Measurements from ENCODE around the gene STAB1. TPM values are rescaled to one million over a fixed set of nuclear protein-coding genes. Genes with fewer than 3 reads are reported as not detected.

The STAB1 gene
- total and polyA plus RNA-seq, 2 of the 13 experiments (the other 11 are each of a cell fraction or from before 2014, with no cell fraction given) = 0.09 to 0.34 TPM

DNA sequence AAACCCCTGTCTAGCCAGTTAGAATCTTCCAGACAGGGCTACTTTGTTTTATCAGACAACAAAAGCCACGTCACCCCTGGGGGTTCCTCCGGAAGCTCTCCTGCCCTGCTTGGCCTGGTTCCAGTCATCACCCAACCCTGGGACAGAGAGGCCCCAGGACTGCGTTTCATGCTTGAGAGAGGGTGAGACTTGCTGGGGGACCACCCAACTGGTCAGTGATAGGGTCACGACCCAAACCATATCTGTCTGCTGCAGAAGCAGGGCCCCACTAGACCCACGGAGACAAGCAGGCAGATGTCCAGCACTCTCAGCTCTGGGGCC lies 37.3 kb downstream of the STAB1 start (continued):
- TF ChIP-seq, protein P1, sequence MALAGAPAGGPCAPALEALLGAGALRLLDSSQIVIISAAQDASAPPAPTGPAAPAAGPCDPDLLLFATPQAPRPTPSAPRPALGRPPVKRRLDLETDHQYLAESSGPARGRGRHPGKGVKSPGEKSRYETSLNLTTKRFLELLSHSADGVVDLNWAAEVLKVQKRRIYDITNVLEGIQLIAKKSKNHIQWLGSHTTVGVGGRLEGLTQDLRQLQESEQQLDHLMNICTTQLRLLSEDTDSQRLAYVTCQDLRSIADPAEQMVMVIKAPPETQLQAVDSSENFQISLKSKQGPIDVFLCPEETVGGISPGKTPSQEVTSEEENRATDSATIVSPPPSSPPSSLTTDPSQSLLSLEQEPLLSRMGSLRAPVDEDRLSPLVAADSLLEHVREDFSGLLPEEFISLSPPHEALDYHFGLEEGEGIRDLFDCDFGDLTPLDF (CRISPR knock-in tag; IDR thresholded peaks at IDR 0.05) = no peak
- TF ChIP-seq ZBTB7A (CRISPR knock-in tag; IDR thresholded peaks at IDR 0.05) (no peak), ZNF7 (CRISPR knock-in tag; IDR thresholded peaks at IDR 0.05) (no peak), TOPORS (CRISPR knock-in tag; IDR thresholded peaks at IDR 0.05) (no peak), SRF (IDR thresholded peaks at IDR 0.05; ENCODE audit: low read depth, low read length) (no peak), BCL6 (CRISPR knock-in tag; IDR thresholded peaks at IDR 0.05) (peak; percentile 8; the same call in 1 of the 2 replicates)
- TF ChIP-seq, protein P2, sequence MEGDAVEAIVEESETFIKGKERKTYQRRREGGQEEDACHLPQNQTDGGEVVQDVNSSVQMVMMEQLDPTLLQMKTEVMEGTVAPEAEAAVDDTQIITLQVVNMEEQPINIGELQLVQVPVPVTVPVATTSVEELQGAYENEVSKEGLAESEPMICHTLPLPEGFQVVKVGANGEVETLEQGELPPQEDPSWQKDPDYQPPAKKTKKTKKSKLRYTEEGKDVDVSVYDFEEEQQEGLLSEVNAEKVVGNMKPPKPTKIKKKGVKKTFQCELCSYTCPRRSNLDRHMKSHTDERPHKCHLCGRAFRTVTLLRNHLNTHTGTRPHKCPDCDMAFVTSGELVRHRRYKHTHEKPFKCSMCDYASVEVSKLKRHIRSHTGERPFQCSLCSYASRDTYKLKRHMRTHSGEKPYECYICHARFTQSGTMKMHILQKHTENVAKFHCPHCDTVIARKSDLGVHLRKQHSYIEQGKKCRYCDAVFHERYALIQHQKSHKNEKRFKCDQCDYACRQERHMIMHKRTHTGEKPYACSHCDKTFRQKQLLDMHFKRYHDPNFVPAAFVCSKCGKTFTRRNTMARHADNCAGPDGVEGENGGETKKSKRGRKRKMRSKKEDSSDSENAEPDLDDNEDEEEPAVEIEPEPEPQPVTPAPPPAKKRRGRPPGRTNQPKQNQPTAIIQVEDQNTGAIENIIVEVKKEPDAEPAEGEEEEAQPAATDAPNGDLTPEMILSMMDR (CRISPR knock-in tag; IDR thresholded peaks at IDR 0.05) = no peak
- TF ChIP-seq, protein P3, sequence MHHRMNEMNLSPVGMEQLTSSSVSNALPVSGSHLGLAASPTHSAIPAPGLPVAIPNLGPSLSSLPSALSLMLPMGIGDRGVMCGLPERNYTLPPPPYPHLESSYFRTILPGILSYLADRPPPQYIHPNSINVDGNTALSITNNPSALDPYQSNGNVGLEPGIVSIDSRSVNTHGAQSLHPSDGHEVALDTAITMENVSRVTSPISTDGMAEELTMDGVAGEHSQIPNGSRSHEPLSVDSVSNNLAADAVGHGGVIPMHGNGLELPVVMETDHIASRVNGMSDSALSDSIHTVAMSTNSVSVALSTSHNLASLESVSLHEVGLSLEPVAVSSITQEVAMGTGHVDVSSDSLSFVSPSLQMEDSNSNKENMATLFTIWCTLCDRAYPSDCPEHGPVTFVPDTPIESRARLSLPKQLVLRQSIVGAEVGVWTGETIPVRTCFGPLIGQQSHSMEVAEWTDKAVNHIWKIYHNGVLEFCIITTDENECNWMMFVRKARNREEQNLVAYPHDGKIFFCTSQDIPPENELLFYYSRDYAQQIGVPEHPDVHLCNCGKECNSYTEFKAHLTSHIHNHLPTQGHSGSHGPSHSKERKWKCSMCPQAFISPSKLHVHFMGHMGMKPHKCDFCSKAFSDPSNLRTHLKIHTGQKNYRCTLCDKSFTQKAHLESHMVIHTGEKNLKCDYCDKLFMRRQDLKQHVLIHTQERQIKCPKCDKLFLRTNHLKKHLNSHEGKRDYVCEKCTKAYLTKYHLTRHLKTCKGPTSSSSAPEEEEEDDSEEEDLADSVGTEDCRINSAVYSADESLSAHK (CRISPR knock-in tag; IDR thresholded peaks at IDR 0.05; ENCODE audit: borderline replicate concordance) = no peak
- TF ChIP-seq, protein P4, sequence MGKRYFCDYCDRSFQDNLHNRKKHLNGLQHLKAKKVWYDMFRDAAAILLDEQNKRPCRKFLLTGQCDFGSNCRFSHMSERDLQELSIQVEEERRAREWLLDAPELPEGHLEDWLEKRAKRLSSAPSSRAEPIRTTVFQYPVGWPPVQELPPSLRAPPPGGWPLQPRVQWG (CRISPR knock-in tag; IDR thresholded peaks at IDR 0.05; ENCODE audit: borderline replicate concordance, low read depth) = no peak

All from HepG2 (cell line).